Muscle layer of colon (tissue), 2 donors: ENCODE results near the gene PTRH1.

Experiments
- H3K27ac ChIP-seq: one replicate; pipeline ENCODE4 v1.7.0; 2013; ENCODE audit warnings: low read depth, mild to moderate bottlenecking, low read length, moderate library complexity
- H3K27me3 ChIP-seq, 2 donors: one replicate each; pipeline ENCODE4 v1.7.0; 2013; ENCODE audit warnings: low read length in 2 of 2, mild to moderate bottlenecking in 2 of 2; ENCODE audit not compliant: insufficient read depth in 2 of 2, control insufficient read depth in 1 of 2
- H3K36me3 ChIP-seq: one replicate; pipeline ENCODE4 v1.7.0; 2013; ENCODE audit warnings: mild to moderate bottlenecking, low read length; ENCODE audit not compliant: insufficient read depth
- H3K4me1 ChIP-seq: one replicate; pipeline ENCODE4 v1.7.0; 2013; ENCODE audit warnings: mild to moderate bottlenecking, low read length; ENCODE audit not compliant: insufficient read depth
- H3K4me3 ChIP-seq, 2 donors: one replicate each; pipeline ENCODE4 v1.7.0; 2013; ENCODE audit warnings: low read length in 2 of 2, low read depth in 1 of 2, mild to moderate bottlenecking in 1 of 2, moderate library complexity in 1 of 2
- H3K9ac ChIP-seq: one replicate; pipeline ENCODE4 v1.7.0; 2013; ENCODE audit warnings: low read length
- H3K9me3 ChIP-seq: one replicate; pipeline ENCODE4 v1.7.0; 2013; ENCODE audit warnings: mild to moderate bottlenecking, low read length
- donor health status: abdominal sarcoma.
- donor health status: Adenocarcinoma of cecum.

The PTRH1 gene

DNA sequence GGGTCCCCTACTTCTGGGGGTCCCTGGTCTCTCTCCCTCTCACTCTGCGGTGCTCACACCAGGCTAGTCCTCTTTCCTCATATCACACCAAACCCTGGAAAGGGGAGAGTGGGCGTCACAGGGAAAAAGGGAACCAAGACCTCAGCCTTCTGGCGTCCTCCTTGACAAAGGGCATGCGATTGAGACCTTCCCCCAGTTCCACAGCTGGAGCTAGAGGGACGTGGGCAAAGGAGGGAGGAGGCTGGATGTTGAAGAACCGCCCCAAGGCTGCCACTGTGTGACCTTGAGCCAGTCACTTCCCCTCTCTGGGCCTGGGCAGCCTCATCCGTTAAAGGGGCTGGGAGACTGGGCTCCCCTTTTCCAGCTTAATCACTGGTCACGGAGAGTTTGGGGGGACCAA, 38.2 kb upstream of the PTRH1 start:
- Histone ChIP-seq H3K9me3 (no peaks in the 10 kb centered on the region), H3K36me3 (no peaks in the 10 kb centered on the region), H3K27ac (no peak overlapping the region), H3K9ac (no peak overlapping the region), H3K4me3 (no peak overlapping the region), H3K4me1 (no peaks in the 10 kb centered on the region), H3K27me3 (peaks cover 9 to 29% of the 10 kb centered on the region in 2 donors)

DNA sequence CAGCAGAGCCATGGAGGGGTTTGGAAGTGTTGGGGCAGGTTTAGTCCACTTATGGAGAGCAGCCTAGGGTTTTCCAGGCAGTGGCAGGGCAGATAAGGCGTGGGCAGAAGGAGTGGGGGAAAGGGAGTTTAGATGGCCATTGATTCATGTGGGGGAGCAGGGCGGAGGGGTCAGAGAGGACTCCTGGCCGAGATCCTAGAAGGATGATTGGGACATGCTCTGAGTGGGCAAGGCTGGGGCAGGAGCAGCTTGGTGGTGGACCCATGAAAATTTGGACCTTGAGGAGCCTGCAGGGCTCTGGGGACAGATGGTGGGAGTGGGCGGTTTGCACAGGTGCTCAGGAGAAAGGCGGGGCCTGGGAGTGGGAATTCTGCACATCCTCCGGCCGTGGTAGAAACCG, 37.7 kb upstream of the PTRH1 start:
- no peak overlapping the region for H3K27ac ChIP-seq
- H3K9me3 ChIP-seq, result no peaks in the 10 kb centered on the region
- no peak overlapping the region for H3K9ac ChIP-seq
- no peaks in the 10 kb centered on the region for H3K36me3 ChIP-seq
- no peak overlapping the region for H3K4me3 ChIP-seq
- no peaks in the 10 kb centered on the region for H3K4me1 ChIP-seq
- peaks cover 9 to 29% of the 10 kb centered on the region in 2 donors for H3K27me3 ChIP-seq

DNA sequence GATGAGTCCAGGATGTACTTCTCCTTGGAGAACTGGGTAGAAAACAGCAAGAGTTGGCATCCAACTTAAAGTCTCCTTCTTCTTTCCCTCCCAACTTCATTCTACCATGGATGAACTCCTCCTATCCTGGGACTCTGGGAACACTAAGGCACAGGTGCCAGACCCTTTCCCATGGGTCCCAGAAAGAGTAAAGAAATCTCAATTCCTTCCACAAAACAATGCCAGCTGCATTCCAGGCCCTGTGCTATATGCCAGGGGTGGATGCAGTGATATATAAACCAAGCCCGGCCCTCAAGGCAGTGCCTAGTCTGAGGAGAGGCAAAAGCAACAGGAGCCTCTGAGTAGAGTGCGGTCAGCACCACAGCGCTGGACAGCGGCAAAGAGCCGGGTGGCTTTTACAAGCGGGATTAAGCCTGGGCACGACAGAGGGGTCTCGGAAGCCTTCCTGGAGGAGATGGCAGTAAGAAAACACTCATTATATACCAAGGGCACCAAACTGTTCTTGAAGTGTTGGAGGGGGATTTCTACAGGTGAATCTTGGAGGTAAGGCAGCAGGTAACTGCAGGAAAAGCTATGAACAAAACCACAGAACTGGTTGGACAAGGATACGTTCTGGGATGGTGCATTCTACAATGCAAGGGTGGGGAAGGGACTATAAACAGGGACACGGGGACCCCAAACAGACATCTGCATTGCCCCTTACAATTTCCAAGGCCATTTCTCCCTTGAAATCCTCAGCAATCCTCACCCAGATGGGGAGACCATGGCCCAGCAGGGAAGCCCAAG, 36.0 kb upstream of the PTRH1 start:
- H3K4me1 ChIP-seq, result no peaks in the 10 kb centered on the region
- no peaks in the 10 kb centered on the region for H3K36me3 ChIP-seq
- no peak overlapping the region for H3K27ac ChIP-seq
- H3K9me3 ChIP-seq, result no peaks in the 10 kb centered on the region
- no peak overlapping the region for H3K4me3 ChIP-seq
- peaks cover 9 to 29% of the 10 kb centered on the region in 2 donors for H3K27me3 ChIP-seq
- H3K9ac ChIP-seq, result no peak overlapping the region

- Histone ChIP-seq H3K36me3 (no peaks in the 10 kb centered on the region), H3K27me3 (peaks cover 4 to 24% of the 10 kb centered on the region in 2 donors)
These were observed 33.8 kb upstream of the PTRH1 start for GRCh38 chr9:127749090-127749787.

DNA sequence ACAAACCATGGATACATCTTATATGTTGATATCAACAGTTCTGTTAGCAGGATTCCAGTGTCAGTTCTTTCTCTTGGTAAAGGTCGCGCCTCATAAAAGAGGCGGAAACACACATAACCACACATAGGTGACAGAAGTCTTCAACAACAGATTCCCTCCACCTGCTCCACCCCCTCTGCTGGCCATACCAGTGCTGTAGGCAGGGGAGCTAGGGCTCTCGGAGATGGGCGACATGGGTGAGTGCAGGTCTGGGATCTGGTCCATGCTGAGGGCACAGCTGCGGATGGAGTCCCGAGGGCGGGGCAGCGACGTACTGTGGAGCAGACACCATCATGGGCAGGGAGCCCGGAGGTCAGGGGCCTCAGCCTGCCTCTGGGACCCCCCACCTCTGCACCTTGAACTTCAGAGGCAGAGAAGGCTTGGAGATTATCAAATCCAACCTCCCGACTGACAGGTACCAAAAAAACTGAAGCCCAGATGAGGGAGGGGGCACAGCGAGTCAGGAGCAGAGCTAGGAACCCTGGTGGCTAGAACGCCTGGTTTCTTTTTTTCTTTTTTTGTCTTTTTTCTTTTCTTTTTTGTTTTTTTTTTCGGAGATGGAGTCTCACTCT, 31.6 kb upstream of the PTRH1 start:
- Histone ChIP-seq H3K27ac (no peak overlapping the region), H3K9ac (no peak overlapping the region), H3K4me1 (no peaks in the 10 kb centered on the region), H3K4me3 (no peak overlapping the region), H3K27me3 (peaks cover 0 to 14% of the 10 kb centered on the region in 2 donors), H3K36me3 (no peaks in the 10 kb centered on the region), H3K9me3 (no peaks in the 10 kb centered on the region)

More at GRCh38 chr9:127749090-127749787, 33.8 kb upstream of the PTRH1 start:
- no peak overlapping the region for H3K4me3 ChIP-seq
- H3K4me1 ChIP-seq, result no peaks in the 10 kb centered on the region
- no peaks in the 10 kb centered on the region for H3K9me3 ChIP-seq
- H3K27ac ChIP-seq, result no peak overlapping the region
- no peak overlapping the region for H3K9ac ChIP-seq

DNA sequence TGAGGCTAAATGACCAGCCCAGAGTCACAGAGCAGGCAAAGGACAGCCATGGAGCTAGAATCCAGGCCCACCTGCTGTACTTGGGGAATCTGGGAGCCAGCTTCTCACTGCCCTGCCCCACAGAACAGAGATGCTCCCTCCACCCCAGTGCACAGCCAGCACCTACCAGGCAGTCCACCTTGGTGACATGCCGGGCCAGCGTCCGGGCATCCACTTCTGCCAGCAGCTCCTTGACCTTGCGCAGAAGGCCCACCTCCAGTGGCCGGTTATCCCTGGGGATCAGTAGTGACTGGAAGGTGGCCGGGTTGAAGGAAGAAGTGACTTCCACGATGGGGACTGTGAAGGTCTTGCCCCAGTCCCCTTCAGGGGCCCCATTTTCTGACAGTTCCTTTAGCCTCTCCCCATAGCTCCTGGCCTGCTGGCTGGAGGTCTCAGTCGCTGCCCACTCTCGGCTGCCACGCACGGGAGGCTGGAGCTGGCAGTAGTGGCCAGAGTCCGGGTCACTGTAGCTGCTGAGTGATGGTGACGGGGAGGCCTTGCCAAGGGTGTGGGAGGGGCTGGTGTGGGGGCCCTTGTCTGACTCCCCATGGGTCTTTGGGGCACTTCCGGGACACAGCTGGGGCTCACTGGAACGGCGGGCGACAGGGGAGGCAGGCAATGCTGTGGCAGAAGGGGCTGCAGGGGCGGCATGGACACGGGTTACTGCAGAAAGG, 29.1 kb upstream of the PTRH1 start:
- Histone ChIP-seq H3K9me3 (no peaks in the 10 kb centered on the region), H3K9ac (no peak overlapping the region), H3K4me3 (no peak overlapping the region), H3K4me1 (peaks cover 4% of the 10 kb centered on the region), H3K36me3 (no peaks in the 10 kb centered on the region), H3K27me3 (peaks cover 0 to 10% of the 10 kb centered on the region in 2 donors), H3K27ac (no peak overlapping the region)

GRCh38 chr9:127742435-127743088, 27.1 kb upstream of the PTRH1 start:
- Histone ChIP-seq H3K27ac (no peak overlapping the region), H3K4me1 (peaks cover 4% of the 10 kb centered on the region), H3K9me3 (no peaks in the 10 kb centered on the region), H3K4me3 (no peak overlapping the region), H3K27me3 (peaks cover 0 to 10% of the 10 kb centered on the region in 2 donors), H3K36me3 (no peaks in the 10 kb centered on the region), H3K9ac (no peak overlapping the region)

- Histone ChIP-seq H3K4me1 (peaks cover 4% of the 10 kb centered on the region), H3K4me3 (no peak overlapping the region), H3K27me3 (peaks cover 0 to 10% of the 10 kb centered on the region in 2 donors), H3K36me3 (no peaks in the 10 kb centered on the region), H3K27ac (no peak overlapping the region), H3K9me3 (no peaks in the 10 kb centered on the region), H3K9ac (no peak overlapping the region)
These were observed 26.5 kb upstream of the PTRH1 start for GRCh38 chr9:127741831-127742434.

DNA sequence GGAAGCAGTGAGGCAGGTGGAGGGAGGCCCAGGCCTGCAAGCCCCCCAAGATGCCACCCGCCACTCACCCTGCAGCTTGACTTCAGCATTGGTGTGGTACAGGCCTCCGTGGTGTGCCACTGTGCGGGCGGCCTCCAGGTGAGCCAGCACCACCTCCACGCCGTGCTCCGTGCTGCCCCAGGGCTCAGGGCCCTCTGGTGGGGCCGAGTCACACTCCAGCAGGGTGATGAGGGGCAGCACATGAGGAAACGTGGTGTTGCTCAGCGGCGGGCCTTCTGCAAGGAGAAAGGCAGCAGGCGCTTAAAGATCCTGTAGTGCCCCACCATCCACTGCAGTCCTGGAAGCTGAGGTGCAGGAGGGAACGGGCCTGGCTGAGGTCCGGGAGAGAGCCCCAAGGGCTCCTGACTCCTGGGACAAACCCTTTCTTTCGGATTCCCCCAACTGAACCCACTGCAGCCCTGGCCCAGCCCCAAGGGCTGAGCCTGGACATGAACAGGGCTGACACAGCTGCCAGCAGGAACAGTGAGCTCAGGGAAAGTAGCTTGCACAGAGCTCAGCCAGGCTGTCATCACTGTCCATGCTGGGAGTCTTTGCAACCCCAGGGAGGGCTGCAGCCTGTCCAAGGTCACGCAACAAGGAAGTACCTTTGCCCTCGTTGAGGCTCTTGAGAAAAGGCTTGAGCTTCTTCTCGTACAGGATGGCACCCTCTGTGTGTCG, 24.3 kb upstream of the PTRH1 start:
- H3K4me3 ChIP-seq, result no peak overlapping the region
- peaks cover 10% of the 10 kb centered on the region for H3K4me1 ChIP-seq
- H3K36me3 ChIP-seq, result no peaks in the 10 kb centered on the region
- no peak overlapping the region for H3K9ac ChIP-seq
- no peaks in the 10 kb centered on the region for H3K9me3 ChIP-seq
- peaks cover 0 to 10% of the 10 kb centered on the region in 2 donors for H3K27me3 ChIP-seq
- H3K27ac ChIP-seq, result peak overlapping the region; percentile 23

DNA sequence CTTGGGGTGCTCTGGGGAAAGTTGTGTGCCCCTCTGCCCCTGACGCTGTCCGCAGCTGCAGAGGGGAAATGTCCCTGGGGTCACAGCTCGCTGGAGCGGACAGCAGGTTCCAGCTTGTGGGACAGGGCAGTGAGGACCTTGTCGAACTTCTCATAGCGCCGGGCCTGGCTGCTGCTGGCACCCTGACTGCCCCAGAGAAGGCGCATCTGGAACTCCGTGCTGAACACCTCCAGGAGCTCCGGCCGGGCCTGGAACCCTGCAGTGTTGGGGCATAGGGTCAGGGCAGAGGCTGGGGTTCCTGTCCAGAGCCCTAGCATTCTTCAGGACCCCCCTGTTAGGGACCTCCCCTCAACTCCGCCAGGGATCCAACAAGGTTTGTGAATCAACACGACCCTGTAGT, 23.2 kb upstream of the PTRH1 start:
- H3K9ac ChIP-seq, result no peak overlapping the region
- H3K4me1 ChIP-seq, result peaks cover 19% of the 10 kb centered on the region

More for the DNA sequence above, 23.2 kb upstream of the PTRH1 start:
- Histone ChIP-seq H3K36me3 (no peaks in the 10 kb centered on the region), H3K27me3 (peaks cover 0 to 10% of the 10 kb centered on the region in 2 donors), H3K9me3 (no peaks in the 10 kb centered on the region), H3K27ac (no peak overlapping the region), H3K4me3 (no peak overlapping the region)
